ENCODE data around the gene TENM3. TPM values are rescaled to one million over a fixed set of nuclear protein-coding genes. Genes with fewer than 3 reads are reported as not detected.

TENM3 gene
- polyA plus RNA-seq, 2 donors, result 0.20 to 0.39 TPM

DNA sequence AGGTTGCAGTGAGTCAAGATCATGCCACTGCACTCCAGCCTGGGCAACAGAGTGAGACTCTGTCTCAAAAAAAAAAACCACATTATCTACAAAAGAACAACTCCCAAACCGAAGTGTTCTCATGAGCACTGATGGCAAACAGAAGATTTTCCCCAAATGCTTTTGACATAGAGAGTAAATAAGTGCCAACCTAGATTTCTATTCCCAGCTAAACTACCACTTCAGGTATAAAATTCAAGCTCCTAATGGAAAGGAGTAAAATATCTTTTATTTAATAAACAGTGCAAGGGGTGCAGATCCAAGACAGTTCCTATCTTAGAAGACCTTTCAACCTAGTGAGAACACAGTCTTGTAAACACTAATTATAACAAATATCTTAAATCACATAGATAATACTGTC lies 170.3 kb downstream of the TENM3 start:
- Histone ChIP-seq H3K9me3 (ENCODE audit: control insufficient read depth in 2 of 2, insufficient read depth in 1 of 2, low read depth in 1 of 2, low read length in 1 of 2) (peaks cover 0 to 5% of the 10 kb centered on the region in 2 donors), H3K27me3 (ENCODE audit: control insufficient read depth in 1 of 2, insufficient read depth in 2 of 2, low read length in 2 of 2) (no peaks in the 10 kb centered on the region), H3K36me3 (ENCODE audit: control insufficient read depth in 2 of 2, insufficient read depth in 2 of 2, low read length in 1 of 2) (no peaks in the 10 kb centered on the region), H3K4me1 (ENCODE audit: control insufficient read depth in 2 of 2, insufficient read depth in 2 of 2, low read length in 1 of 2) (no peaks in the 10 kb centered on the region), H3K4me3 (ENCODE audit: low read depth in 1 of 2, low read length in 2 of 2) (no peak overlapping the region), H3K27ac (ENCODE audit: low read depth in 2 of 2, low read length in 1 of 2) (no peak overlapping the region)
- WGBS, 2 donors, result 81 to 82% methylated on average over 1 of the region's 1 CpG

DNA sequence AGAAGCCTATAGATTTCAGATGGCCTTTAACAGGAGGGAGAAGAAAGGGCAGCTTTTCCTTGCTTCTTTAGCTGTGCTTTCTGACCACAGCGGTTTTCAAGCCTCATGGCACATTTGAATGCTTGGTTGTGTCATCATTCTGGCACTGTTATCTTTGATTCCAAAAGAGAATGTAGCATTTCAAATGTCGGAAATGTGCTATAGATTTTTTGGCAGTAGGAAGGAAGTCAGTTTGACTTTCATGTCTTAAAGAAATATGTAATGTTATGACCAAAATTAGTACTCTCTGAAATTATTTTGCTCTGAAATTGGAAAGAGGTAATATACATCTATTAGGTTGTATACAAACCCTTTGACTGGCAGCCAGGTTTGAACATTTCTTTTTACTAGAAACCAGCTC lies 171.9 kb downstream of the TENM3 start:
- H3K27me3 ChIP-seq (ENCODE audit: control insufficient read depth in 1 of 2, insufficient read depth in 2 of 2, low read length in 2 of 2), result no peaks in the 10 kb centered on the region
- no peaks in the 10 kb centered on the region for H3K36me3 ChIP-seq (ENCODE audit: control insufficient read depth in 2 of 2, insufficient read depth in 2 of 2, low read length in 1 of 2)
- no peak overlapping the region for H3K4me3 ChIP-seq (ENCODE audit: low read depth in 1 of 2, low read length in 2 of 2)
- 50 to 59% methylated on average over 2 of the region's 2 CpGs for WGBS, 2 donors
- peaks cover 0 to 7% of the 10 kb centered on the region in 2 donors for H3K9me3 ChIP-seq (ENCODE audit: control insufficient read depth in 2 of 2, insufficient read depth in 1 of 2, low read depth in 1 of 2, low read length in 1 of 2)
- no peak overlapping the region for H3K27ac ChIP-seq (ENCODE audit: low read depth in 2 of 2, low read length in 1 of 2)
- no peaks in the 10 kb centered on the region for H3K4me1 ChIP-seq (ENCODE audit: control insufficient read depth in 2 of 2, insufficient read depth in 2 of 2, low read length in 1 of 2)

- Histone ChIP-seq H3K4me1 (ENCODE audit: control insufficient read depth in 2 of 2, insufficient read depth in 2 of 2, low read length in 1 of 2) (no peaks in the 10 kb centered on the region), H3K27me3 (ENCODE audit: control insufficient read depth in 1 of 2, insufficient read depth in 2 of 2, low read length in 2 of 2) (no peaks in the 10 kb centered on the region), H3K36me3 (ENCODE audit: control insufficient read depth in 2 of 2, insufficient read depth in 2 of 2, low read length in 1 of 2) (no peaks in the 10 kb centered on the region), H3K9me3 (ENCODE audit: control insufficient read depth in 2 of 2, insufficient read depth in 1 of 2, low read depth in 1 of 2, low read length in 1 of 2) (peaks cover 0 to 7% of the 10 kb centered on the region in 2 donors), H3K27ac (ENCODE audit: low read depth in 2 of 2, low read length in 1 of 2) (no peak overlapping the region), H3K4me3 (ENCODE audit: low read depth in 1 of 2, low read length in 2 of 2) (no peak overlapping the region)
- WGBS, 2 donors, result 90 to 94% methylated on average over 1 of the region's 1 CpG
Observed at GRCh38 chr4:182416067-182416466, 172.9 kb downstream of the TENM3 start.

- Histone ChIP-seq H3K27me3 (ENCODE audit: control insufficient read depth in 1 of 2, insufficient read depth in 2 of 2, low read length in 2 of 2) (no peaks in the 10 kb centered on the region), H3K4me1 (ENCODE audit: control insufficient read depth in 2 of 2, insufficient read depth in 2 of 2, low read length in 1 of 2) (no peaks in the 10 kb centered on the region), H3K36me3 (ENCODE audit: control insufficient read depth in 2 of 2, insufficient read depth in 2 of 2, low read length in 1 of 2) (no peaks in the 10 kb centered on the region), H3K27ac (ENCODE audit: low read depth in 2 of 2, low read length in 1 of 2) (no peak overlapping the region), H3K9me3 (ENCODE audit: control insufficient read depth in 2 of 2, insufficient read depth in 1 of 2, low read depth in 1 of 2, low read length in 1 of 2) (peaks cover 0 to 6% of the 10 kb centered on the region in 2 donors), H3K4me3 (ENCODE audit: low read depth in 1 of 2, low read length in 2 of 2) (no peak overlapping the region)
- 70 to 72% methylated on average over 9 of the region's 9 CpGs for WGBS, 2 donors
Observed at GRCh38 chr4:182418054-182418734, 175.0 kb downstream of the TENM3 start.

GRCh38 chr4:182420189-182420588 lies 177.0 kb downstream of the TENM3 start:
- Histone ChIP-seq H3K4me3 (ENCODE audit: low read depth in 1 of 2, low read length in 2 of 2) (no peak overlapping the region), H3K9me3 (ENCODE audit: control insufficient read depth in 2 of 2, insufficient read depth in 1 of 2, low read depth in 1 of 2, low read length in 1 of 2) (peaks cover 0 to 3% of the 10 kb centered on the region in 2 donors), H3K36me3 (ENCODE audit: control insufficient read depth in 2 of 2, insufficient read depth in 2 of 2, low read length in 1 of 2) (no peaks in the 10 kb centered on the region), H3K27ac (ENCODE audit: low read depth in 2 of 2, low read length in 1 of 2) (no peak overlapping the region), H3K27me3 (ENCODE audit: control insufficient read depth in 1 of 2, insufficient read depth in 2 of 2, low read length in 2 of 2) (no peaks in the 10 kb centered on the region), H3K4me1 (ENCODE audit: control insufficient read depth in 2 of 2, insufficient read depth in 2 of 2, low read length in 1 of 2) (no peaks in the 10 kb centered on the region)
- WGBS, 2 donors, result 81 to 84% methylated on average over 7 of the region's 7 CpGs

DNA sequence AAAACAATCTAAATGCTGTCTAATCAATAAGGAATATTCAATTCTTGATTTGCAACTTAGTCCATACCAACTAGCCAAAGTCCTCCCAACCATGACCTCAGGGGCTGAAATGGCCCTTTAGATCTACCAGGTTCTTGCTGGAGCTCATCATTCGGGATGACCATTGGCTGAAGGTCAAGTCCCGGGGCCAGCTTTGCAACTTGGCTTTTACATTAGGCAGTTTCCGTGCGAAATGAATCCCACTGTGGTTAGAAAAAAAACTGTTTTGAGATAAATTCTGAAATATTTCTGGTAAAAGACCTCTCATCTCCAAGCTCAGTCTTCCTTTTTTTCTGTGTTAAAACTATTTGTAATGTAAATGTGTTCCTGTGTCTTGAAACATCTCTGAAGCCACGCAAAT lies 178.6 kb downstream of the TENM3 start:
- H3K4me1 ChIP-seq (ENCODE audit: control insufficient read depth in 2 of 2, insufficient read depth in 2 of 2, low read length in 1 of 2), result no peaks in the 10 kb centered on the region
- no peaks in the 10 kb centered on the region for H3K36me3 ChIP-seq (ENCODE audit: control insufficient read depth in 2 of 2, insufficient read depth in 2 of 2, low read length in 1 of 2)
- H3K4me3 ChIP-seq (ENCODE audit: low read depth in 1 of 2, low read length in 2 of 2), result no peak overlapping the region
- no peaks in the 10 kb centered on the region for H3K27me3 ChIP-seq (ENCODE audit: control insufficient read depth in 1 of 2, insufficient read depth in 2 of 2, low read length in 2 of 2)
- WGBS, 2 donors, result 81 to 85% methylated on average over 5 of the region's 5 CpGs
- no peak overlapping the region for H3K27ac ChIP-seq (ENCODE audit: low read depth in 2 of 2, low read length in 1 of 2)
- H3K9me3 ChIP-seq (ENCODE audit: control insufficient read depth in 2 of 2, insufficient read depth in 1 of 2, low read depth in 1 of 2, low read length in 1 of 2), result peaks cover 0 to 3% of the 10 kb centered on the region in 2 donors

DNA sequence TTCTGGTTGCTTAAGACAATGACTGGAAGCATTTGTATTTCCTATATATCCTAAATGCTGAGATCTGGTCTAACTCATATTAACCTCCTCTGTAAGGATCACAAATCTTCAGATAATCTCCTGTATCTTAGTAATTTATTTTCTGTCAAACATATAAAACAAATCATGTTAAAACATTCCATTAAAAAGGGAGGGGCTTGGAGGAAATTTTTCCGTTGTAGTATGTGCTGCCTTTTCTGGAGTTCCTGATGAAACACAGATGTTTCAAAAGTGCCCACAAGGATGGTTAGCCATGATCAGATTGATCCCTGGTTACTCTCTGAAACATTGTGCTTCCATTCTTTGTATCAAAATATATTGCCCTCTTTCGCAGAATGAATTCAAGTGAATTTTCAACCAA lies 182.1 kb downstream of the TENM3 start:
- Histone ChIP-seq H3K27ac (ENCODE audit: low read depth in 2 of 2, low read length in 1 of 2) (no peak overlapping the region), H3K27me3 (ENCODE audit: control insufficient read depth in 1 of 2, insufficient read depth in 2 of 2, low read length in 2 of 2) (no peaks in the 10 kb centered on the region), H3K4me1 (ENCODE audit: control insufficient read depth in 2 of 2, insufficient read depth in 2 of 2, low read length in 1 of 2) (no peaks in the 10 kb centered on the region), H3K36me3 (ENCODE audit: control insufficient read depth in 2 of 2, insufficient read depth in 2 of 2, low read length in 1 of 2) (no peaks in the 10 kb centered on the region), H3K9me3 (ENCODE audit: control insufficient read depth in 2 of 2, insufficient read depth in 1 of 2, low read depth in 1 of 2, low read length in 1 of 2) (no peaks in the 10 kb centered on the region), H3K4me3 (ENCODE audit: low read depth in 1 of 2, low read length in 2 of 2) (no peak overlapping the region)
- WGBS, 2 donors, result 79 to 92% methylated on average over 2 of the region's 2 CpGs

GRCh38 chr4:182426901-182427300 lies 183.7 kb downstream of the TENM3 start:
- WGBS, 2 donors, result 46 to 50% methylated on average over 1 of the region's 1 CpG
- H3K9me3 ChIP-seq (ENCODE audit: control insufficient read depth in 2 of 2, insufficient read depth in 1 of 2, low read depth in 1 of 2, low read length in 1 of 2), result no peaks in the 10 kb centered on the region
- no peaks in the 10 kb centered on the region for H3K27me3 ChIP-seq (ENCODE audit: control insufficient read depth in 1 of 2, insufficient read depth in 2 of 2, low read length in 2 of 2)
- H3K27ac ChIP-seq (ENCODE audit: low read depth in 2 of 2, low read length in 1 of 2), result no peak overlapping the region
- H3K4me1 ChIP-seq (ENCODE audit: control insufficient read depth in 2 of 2, insufficient read depth in 2 of 2, low read length in 1 of 2), result no peaks in the 10 kb centered on the region
- H3K4me3 ChIP-seq (ENCODE audit: low read depth in 1 of 2, low read length in 2 of 2), result no peak overlapping the region
- no peaks in the 10 kb centered on the region for H3K36me3 ChIP-seq (ENCODE audit: control insufficient read depth in 2 of 2, insufficient read depth in 2 of 2, low read length in 1 of 2)

- H3K4me1 ChIP-seq (ENCODE audit: control insufficient read depth in 2 of 2, insufficient read depth in 2 of 2, low read length in 1 of 2), result no peaks in the 10 kb centered on the region
- H3K4me3 ChIP-seq (ENCODE audit: low read depth in 1 of 2, low read length in 2 of 2), result no peak overlapping the region
- H3K9me3 ChIP-seq (ENCODE audit: control insufficient read depth in 2 of 2, insufficient read depth in 1 of 2, low read depth in 1 of 2, low read length in 1 of 2), result no peaks in the 10 kb centered on the region
- no peaks in the 10 kb centered on the region for H3K27me3 ChIP-seq (ENCODE audit: control insufficient read depth in 1 of 2, insufficient read depth in 2 of 2, low read length in 2 of 2)
- no peaks in the 10 kb centered on the region for H3K36me3 ChIP-seq (ENCODE audit: control insufficient read depth in 2 of 2, insufficient read depth in 2 of 2, low read length in 1 of 2)
- 83 to 84% methylated on average over 2 of the region's 2 CpGs for WGBS, 2 donors
- H3K27ac ChIP-seq (ENCODE audit: low read depth in 2 of 2, low read length in 1 of 2), result no peak overlapping the region
Observed at GRCh38 chr4:182427554-182427953, 184.4 kb downstream of the TENM3 start.

GRCh38 chr4:182429896-182430295 lies 186.7 kb downstream of the TENM3 start:
- 77 to 92% methylated on average over 8 of the region's 8 CpGs for WGBS, 2 donors
- Histone ChIP-seq H3K27me3 (ENCODE audit: control insufficient read depth in 1 of 2, insufficient read depth in 2 of 2, low read length in 2 of 2) (no peaks in the 10 kb centered on the region), H3K4me1 (ENCODE audit: control insufficient read depth in 2 of 2, insufficient read depth in 2 of 2, low read length in 1 of 2) (no peaks in the 10 kb centered on the region), H3K36me3 (ENCODE audit: control insufficient read depth in 2 of 2, insufficient read depth in 2 of 2, low read length in 1 of 2) (no peaks in the 10 kb centered on the region), H3K27ac (ENCODE audit: low read depth in 2 of 2, low read length in 1 of 2) (no peak overlapping the region), H3K9me3 (ENCODE audit: control insufficient read depth in 2 of 2, insufficient read depth in 1 of 2, low read depth in 1 of 2, low read length in 1 of 2) (no peaks in the 10 kb centered on the region), H3K4me3 (ENCODE audit: low read depth in 1 of 2, low read length in 2 of 2) (no peak overlapping the region)
